Transverse colon (tissue), 4 donors: Measurements from ENCODE around the gene THADA. TPM values are rescaled to one million over a fixed set of nuclear protein-coding genes. Genes with fewer than 3 reads are reported as not detected.

Experiments used
- DNase-seq: peaks from one replicate; pipeline ENCODE4 v3.0.0-alpha.2; 2019
- H3K27ac ChIP-seq, 4 donors: fragments of 200-600 bp; sonication (generic); 2 replicates each; pipeline ENCODE4 v1.5.1; 2016 to 2018; ENCODE audit warnings: inconsistent platforms in 4 of 4
- H3K27me3 ChIP-seq: fragments of 200-600 bp; sonication (generic); 2 replicates; pipeline ENCODE4 v1.5.1; 2017; ENCODE audit warnings: inconsistent platforms
- H3K36me3 ChIP-seq, 4 donors: fragments of 200-600 bp; sonication (generic); 2 replicates each; pipeline ENCODE4 v1.5.1; 2017 to 2019; ENCODE audit warnings: inconsistent platforms in 4 of 4
- H3K4me1 ChIP-seq, 4 donors: fragments of 200-600 bp; sonication (generic); 2 replicates each; pipeline ENCODE4 v1.5.1; 2017 to 2020; ENCODE audit warnings: inconsistent platforms in 4 of 4
- H3K4me3 ChIP-seq, 4 donors: fragments of 200-600 bp; sonication (generic); 1 replicate in 1 of 4; 2 replicates in 3 of 4; pipeline versions ENCODE4 v1.5.1 to v1.6.1; 2017 to 2019; ENCODE audit warnings: inconsistent platforms in 4 of 4
- H3K9me3 ChIP-seq, 2 donors: fragments of 200-600 bp; sonication (generic); 2 replicates each; pipeline ENCODE4 v1.5.1; 2017 to 2019; ENCODE audit warnings: inconsistent platforms in 2 of 2
- CTCF ChIP-seq, 5 experiments: fragments of 200-600 bp in 3 of 5; fragments of 450-650 bp in 2 of 5; sonication (generic) in 3 of 5; IDR thresholded peaks; 1 replicate in 2 of 5; 2 replicates in 3 of 5; pipeline ENCODE4 v1.5.1; 2016 to 2017; ENCODE audit warnings: antibody characterized with exemption in 5 of 5, inconsistent platforms in 3 of 5, mild to moderate bottlenecking in 2 of 5, moderate library complexity in 1 of 5
- EP300 ChIP-seq: sonication (generic); formaldehyde crosslinking; IDR thresholded peaks from one replicate; pipeline ENCODE4 v1.6.1; 2017; ENCODE audit warnings: antibody characterized with exemption, low read depth
- POLR2A ChIP-seq: fragments of 450-650 bp; IDR thresholded peaks from one replicate; pipeline ENCODE4 v1.6.1; 2016; ENCODE audit warnings: antibody characterized with exemption, mild to moderate bottlenecking, moderate library complexity
- POLR2AphosphoS5 ChIP-seq, 3 donors: sonication (generic); formaldehyde crosslinking; IDR thresholded peaks; one replicate each; pipeline ENCODE4 v1.6.1; 2016; ENCODE audit warnings: antibody characterized with exemption in 3 of 3
- WGBS, 2 donors: methylation state at CpG; one replicate each; pipeline ENCODE4 v1.1.5; 2018; ENCODE audit warnings: low coverage in 1 of 2; 5-methylcytosine and 5-hydroxymethylcytosine counted together
- in situ Hi-C, 4 donors: fragments of 200-750 bp; cut with MboI; loops; one replicate each; pipeline versions ENCODE4 v1.15.0 to v1.15.1; 2017; ENCODE audit warnings: low sequenced_read_pairs in 3 of 4, low pct_ligation_motif_present in 1 of 4, low pct_unique_long_range_greater_than_20kb in 1 of 4
- intact Hi-C: fragments of 100-400 bp; cut with DNase I; formaldehyde crosslinking; loops from one replicate; pipeline ENCODE4 v1.15.1; 2023; ENCODE audit warnings: low total_unique reads
- total RNA-seq, 4 donors: library from RNA; depleted of rRNA; stranded (reverse); fragments of >200 nt; gene quantifications; one replicate each; pipeline ENCODE4 v1.1.0, GENCODE V29; 2016

THADA gene
- total RNA-seq, 4 donors from 2014 or later = 21.7 to 78.6 (median 28.1) TPM

DNA sequence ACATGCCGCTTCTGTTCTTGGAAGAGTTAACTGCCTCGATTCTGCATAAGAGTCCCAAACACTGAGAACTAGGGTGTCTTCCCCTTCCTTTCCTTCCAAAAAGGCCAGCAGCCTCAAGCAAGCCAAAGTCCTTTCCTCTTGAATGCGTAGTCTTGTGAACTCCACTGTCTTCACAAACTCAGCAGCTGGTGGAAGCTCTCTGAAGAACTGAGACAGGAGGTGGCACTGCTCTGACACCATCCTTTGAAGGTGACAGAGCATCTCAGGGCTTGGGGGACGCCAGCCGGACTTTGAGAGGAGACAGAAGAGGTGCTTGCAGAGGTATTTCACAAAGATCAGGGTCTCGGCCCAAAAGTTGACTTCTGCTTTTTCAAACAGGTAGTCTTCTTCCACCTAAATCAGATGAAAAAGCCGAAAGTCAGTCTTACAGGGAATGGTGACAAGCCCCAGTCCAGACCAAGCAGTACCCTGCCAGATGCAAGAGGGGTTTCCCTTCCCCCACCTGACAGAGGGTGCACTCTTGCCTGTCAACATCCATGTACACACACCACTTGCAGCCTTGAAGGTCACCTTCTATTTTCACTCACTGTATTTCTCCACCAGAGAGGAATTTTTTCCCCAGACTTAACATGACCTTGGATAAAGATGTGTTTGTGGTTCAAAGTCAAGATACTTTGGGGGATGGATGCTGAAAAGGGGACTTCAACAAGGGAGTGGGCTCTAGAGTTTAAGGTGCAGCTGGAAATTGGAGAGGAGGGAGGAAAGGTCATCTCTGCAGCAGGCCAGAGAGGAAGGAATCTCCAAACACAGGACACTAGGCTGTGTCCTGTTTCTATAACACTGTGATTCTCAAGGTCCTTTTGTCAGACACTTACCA, 364.6 kb downstream of the THADA start:
- Histone ChIP-seq H3K36me3 (no peaks in the 10 kb centered on the region), H3K4me1 (peaks cover 15 to 29% (median 22%) of the 10 kb centered on the region in 4 donors), H3K27ac (no peak overlapping the region), H3K4me3 (no peak overlapping the region), H3K9me3 (no peaks in the 10 kb centered on the region), H3K27me3 (no peaks in the 10 kb centered on the region)
- in situ Hi-C loops (loop anchor here (5.0 to 25.0 kb wide), 9 partner anchors 106 to 406 kb away; no protein-coding TSS in a partner anchor), intact Hi-C loops (no loop called here)
- DNase-seq = no peak
- WGBS, 2 donors = 69 to 83% methylated on average over 3 to 7 of the region's 7 CpGs
- TF ChIP-seq CTCF (IDR thresholded peaks at IDR 0.05) = no peak
- no peak for TF ChIP-seq EP300
- no peak for TF ChIP-seq POLR2A
- no peak for TF ChIP-seq POLR2AphosphoS5 (IDR thresholded peaks at IDR 0.05)

DNA sequence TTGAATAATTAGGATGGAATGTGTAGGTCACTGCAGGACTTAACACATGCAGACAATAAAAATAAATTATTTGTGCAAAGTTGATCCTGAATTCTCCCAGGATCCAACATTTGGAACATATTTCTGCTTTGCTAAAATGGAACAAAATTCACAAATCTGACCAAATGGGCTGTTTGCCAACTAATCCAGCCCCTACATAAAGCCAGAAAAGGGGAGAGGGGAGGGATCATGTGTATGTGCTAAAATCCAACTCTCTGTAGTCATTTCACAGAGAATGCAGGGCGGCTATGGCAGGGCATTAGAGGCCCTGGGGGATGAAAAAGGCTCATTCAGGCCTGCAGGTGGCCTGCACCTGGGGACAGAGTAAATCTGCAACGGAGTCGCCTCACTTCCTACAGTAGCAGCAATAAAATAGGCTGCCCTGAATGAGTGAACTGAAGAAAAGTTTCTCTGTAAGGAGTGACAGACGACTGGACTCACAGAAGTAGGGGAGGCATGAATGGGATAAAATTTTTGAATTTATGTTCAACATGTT, 365.4 kb downstream of the THADA start:
- TF ChIP-seq POLR2AphosphoS5 (IDR thresholded peaks at IDR 0.05) (no peak), EP300 (no peak), CTCF (IDR thresholded peaks at IDR 0.05) (peak in 2 of 5 experiments; percentile 22 to 47), POLR2A (no peak)
- in situ Hi-C loops = loop anchor here (5.0 to 25.0 kb wide), 9 partner anchors 106 to 406 kb away; no protein-coding TSS in a partner anchor
- no peak for DNase-seq
- intact Hi-C loops = no loop called here
- Histone ChIP-seq H3K27ac (peak overlapping the region in 3 of 4 donors; percentile 96 to 100 (median 100)), H3K4me3 (no peak overlapping the region), H3K36me3 (peaks cover 0 to 2% (median 0%) of the 10 kb centered on the region in 4 donors), H3K9me3 (no peaks in the 10 kb centered on the region), H3K27me3 (no peaks in the 10 kb centered on the region), H3K4me1 (peaks cover 15 to 29% (median 22%) of the 10 kb centered on the region in 4 donors)
- WGBS, 2 donors = 29 to 37% methylated on average over 3 to 4 of the region's 4 CpGs

GRCh38 chr2:43228756-43229659, 366.8 kb downstream of the THADA start:
- H3K9me3 ChIP-seq = no peaks in the 10 kb centered on the region
- H3K4me3 ChIP-seq = no peak overlapping the region
- no peak for TF ChIP-seq EP300
- TF ChIP-seq POLR2A = no peak
- TF ChIP-seq POLR2AphosphoS5 (IDR thresholded peaks at IDR 0.05) = no peak
- no peak for TF ChIP-seq CTCF (IDR thresholded peaks at IDR 0.05)
- in situ Hi-C loops = loop anchor here in 3 of 4 donors (5.0 to 25.0 kb wide), 3 partner anchors 102 to 392 kb away; no protein-coding TSS in a partner anchor
- no peak for DNase-seq
- H3K27me3 ChIP-seq = no peaks in the 10 kb centered on the region
- 16 to 17% methylated on average over 5 to 6 of the region's 6 CpGs for WGBS, 2 donors
- peaks cover 0 to 16% (median 10%) of the 10 kb centered on the region in 4 donors for H3K36me3 ChIP-seq
- H3K27ac ChIP-seq = peak overlapping the region; percentile 96 to 100 (median 99)
- intact Hi-C loops = loop anchor here (10.0 kb wide), 3 partner anchors 116 to 404 kb away; no protein-coding TSS in a partner anchor
- peaks cover 15 to 29% (median 22%) of the 10 kb centered on the region in 4 donors for H3K4me1 ChIP-seq
